Activated CD4-positive, alpha-beta T cell treated with anti-CD3 and anti-CD28 coated beads for 4 hours (primary cell): ENCODE results near the gene SLC19A1.

Experiments used
- DNase-seq, 2 donors: peaks; one replicate each; pipeline ENCODE4 v3.0.0-alpha.2; 2020

Gene SLC19A1

GRCh38 chr21:45461806-45462341 lies 80.4 kb downstream of the SLC19A1 start:
- DNase-seq, result no peak

DNA sequence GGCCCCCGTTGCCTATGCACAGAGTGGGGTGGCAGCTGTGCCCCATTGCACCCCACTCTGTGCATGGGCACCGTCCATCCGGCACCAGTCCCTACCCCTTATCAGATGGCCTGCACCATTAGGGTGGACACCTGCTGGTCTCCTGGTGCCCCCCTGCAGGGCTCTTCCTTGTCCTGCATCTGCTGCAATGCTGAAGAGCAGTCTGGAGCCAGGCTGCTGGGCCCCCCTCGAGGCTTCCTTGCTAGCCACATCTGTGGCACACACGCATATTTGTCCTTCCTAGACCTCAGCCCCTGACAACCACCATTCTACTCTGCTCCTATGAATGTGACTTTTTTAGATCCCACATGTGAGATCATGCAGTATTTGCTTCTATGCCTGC lies 80.9 kb downstream of the SLC19A1 start:
- no peak for DNase-seq

GRCh38 chr21:45460611-45461368 lies 81.5 kb downstream of the SLC19A1 start:
- DNase-seq, result no peak

- no peak for DNase-seq
Measured at GRCh38 chr21:45460011-45460565, 82.2 kb downstream of the SLC19A1 start.

DNA sequence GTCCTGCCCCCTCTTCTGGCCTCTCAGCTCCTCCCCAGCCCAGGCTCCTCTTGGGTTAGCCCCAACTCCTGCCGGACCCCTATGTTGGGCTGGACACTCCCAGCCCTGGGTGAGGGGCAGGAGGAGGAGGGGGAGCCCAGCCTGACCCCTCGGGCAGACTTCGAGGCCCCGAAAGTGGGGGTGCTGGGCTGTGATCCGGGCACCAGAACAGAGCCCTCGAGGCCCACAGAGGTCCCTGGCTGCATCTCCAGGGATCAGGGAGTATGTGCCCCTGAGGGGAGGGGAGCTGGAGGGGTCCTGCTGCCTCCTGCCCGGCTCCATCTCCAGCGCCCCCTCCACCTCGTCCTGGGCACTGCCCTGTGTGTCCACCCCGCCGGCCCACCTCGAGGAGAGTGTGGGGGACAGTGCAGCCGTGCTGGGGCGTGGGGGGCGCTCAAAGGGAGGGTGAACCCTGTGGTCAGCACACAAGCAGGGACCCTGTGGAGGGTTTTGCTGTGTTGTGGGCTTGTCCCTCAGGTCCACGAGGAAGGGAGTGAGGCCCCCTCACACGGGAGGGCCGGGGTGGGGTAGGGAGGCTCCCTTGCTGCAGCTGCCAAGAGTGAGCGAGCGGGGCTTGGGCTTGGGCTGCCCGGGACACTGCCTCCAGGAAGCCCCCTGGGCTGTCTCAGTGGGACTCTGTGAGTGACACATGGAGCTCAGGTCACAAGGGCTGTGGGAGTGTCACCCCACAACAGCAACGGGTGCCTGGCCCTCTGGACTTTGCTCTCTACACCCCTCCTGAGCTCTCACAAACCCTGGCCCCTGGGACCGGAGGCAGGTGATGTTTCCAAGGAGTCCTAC lies 82.8 kb downstream of the SLC19A1 start:
- DNase-seq, result no peak

- no peak for DNase-seq
Measured at GRCh38 chr21:45458281-45459170, 83.7 kb downstream of the SLC19A1 start.

DNA sequence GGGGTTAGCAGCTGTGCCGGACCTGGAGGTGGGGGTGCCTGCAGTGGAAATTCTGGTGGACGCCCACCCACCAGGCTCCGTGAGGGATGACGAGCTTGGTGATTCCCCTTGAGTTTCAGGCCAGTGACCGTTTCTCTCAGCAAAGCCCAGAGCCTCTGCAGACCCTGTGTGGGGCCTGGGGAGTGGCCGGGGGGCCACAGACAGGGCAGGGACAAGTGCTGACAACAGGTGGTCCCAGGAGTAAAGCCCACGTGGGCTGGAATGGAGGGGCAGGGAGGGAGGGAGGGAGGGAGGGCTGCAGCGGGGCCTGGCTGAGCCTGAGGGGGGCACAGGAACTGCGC lies 84.4 kb downstream of the SLC19A1 start:
- DNase-seq, result no peak

GRCh38 chr21:45457161-45457831 lies 84.9 kb downstream of the SLC19A1 start:
- no peak for DNase-seq

DNA sequence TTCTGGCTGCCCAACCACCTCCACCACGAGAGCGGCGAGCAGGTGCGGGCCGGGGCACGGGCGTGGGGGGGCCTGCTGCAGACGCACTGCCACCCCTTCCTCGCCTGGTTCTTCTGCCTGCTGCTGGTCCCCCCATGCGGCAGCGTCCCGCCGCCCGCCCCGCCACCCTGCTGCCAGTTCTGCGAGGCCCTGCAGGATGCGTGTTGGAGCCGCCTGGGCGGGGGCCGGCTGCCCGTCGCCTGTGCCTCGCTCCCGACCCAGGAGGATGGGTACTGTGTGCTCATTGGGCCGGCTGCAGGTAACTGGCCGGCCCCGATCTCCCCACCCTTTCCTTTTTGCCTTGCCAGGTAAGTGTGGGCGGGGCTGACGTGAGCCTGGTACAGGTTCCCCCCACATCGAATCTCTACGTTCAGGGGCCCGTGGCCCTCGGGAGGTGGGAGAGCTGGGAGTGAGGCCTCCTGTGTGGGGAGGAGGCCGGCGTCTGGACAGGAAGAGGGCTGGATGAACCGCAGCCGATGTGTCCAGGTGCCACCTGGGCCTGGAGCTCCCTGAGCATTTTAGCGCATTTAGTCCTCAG lies 85.6 kb downstream of the SLC19A1 start:
- no peak for DNase-seq

- DNase-seq, result no peak
Measured at GRCh38 chr21:45455674-45456583, 86.3 kb downstream of the SLC19A1 start.

DNA sequence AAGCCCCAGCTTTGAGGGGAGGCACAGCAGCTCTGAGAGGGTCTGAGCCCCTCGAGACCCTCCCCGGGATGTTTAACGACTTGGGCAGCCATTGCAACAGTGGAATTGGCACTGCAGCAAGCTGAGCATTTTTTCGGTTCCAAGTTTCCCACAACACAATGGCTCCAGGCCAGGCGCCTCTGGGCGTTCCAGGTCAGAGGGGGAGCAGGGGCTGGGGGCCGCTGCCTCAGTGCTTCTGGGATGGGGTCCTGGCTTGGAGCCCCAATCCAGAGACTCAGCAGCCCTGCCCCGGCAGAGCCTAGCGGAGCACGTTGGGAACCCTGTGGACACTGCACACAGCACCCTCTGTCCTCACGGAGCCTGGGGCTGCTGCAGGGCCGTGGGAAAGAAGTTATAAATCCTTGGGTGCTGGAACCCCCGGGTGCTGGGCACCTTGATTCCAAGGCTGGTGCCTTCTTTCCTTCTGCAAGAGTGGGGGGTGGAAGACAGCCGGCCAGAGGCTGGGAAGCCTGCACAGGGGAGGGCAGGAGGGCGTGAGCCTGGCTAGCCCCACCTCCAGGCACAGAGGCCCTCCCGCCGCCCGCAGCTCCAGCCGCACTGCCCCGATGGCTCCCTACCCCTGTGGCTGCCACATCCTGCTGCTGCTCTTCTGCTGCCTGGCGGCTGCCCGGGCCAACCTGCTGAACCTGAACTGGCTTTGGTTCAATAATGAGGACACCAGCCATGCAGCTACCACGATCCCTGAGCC lies 87.1 kb downstream of the SLC19A1 start:
- DNase-seq, result no peak

DNA sequence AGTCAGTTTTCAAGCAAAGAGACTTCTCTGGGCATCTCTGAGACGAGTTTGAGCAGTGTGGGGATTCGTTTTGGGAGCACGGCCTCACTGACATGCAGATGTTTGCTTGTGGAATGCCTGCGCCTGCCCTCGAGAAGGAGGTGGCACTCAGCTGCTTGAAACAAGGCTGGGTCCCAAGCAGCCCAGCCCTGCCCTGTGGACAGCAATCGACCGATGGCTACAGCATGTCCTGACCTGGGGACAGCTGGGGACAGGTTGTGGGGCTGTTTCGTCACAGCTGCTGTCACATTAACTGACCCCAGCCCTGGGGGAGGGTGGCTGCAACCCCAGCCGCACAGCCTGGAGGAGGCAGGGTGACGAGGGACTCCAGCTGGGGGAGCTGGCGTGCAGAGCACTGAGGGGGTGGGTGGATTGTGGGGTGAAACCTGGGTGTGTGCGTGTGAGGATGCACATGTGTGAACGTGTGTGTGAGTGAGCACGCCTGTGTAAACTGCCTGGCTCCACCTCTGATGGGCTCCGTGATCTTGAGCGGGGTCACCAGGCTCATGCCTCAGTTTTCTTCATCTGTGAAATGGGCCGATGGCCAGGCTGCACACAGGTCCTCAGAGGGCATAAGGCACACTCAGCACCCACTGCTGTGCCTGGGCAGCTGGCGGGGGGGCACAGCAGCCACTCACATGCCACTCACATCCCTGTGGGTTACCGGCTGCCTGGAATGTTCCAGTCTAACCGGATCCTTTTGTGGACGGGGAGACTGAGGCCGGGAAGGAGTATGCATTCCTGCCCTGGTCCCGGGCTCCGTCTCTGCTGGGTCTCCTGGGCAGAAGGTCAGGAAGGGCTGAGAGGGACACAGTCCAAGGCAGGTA lies 87.9 kb downstream of the SLC19A1 start:
- no peak for DNase-seq

GRCh38 chr21:45453308-45453950 lies 88.8 kb downstream of the SLC19A1 start:
- no peak for DNase-seq

- DNase-seq, result no peak
Measured at GRCh38 chr21:45452696-45453307, 89.4 kb downstream of the SLC19A1 start.

GRCh38 chr21:45451771-45452182 lies 90.5 kb downstream of the SLC19A1 start:
- DNase-seq, result no peak

DNA sequence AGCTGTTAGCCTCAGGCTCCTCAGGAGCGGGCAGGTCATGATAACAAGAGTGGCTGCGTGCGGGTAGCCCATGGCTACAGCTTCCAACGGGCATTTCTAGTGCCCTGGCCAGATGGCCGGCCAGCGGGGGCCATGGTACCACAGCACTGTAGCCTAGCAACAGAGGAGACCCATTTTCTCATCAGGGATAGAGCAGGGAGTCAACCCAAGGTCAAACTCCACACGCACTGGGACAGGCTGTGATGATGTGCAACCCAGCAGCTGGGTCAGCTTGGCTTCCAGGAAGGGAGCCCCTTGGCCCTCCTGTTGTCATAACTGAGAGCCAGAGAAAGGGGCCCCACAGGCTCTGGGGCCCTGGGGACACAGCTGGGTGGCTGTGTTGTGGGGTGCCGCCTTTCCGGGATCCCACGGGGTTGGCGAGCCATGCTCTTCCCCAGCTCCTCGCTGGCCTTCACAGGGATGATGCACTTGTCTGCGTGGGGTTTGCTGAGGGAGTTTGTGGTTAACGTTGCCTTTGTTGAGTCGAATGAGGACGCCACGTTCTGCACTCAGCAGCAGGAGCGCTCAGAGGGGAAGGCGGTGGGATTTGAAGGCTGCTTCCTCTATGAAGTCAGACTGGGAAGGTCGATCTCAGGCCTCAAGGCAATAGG lies 91.0 kb downstream of the SLC19A1 start:
- DNase-seq, result no peak

DNA sequence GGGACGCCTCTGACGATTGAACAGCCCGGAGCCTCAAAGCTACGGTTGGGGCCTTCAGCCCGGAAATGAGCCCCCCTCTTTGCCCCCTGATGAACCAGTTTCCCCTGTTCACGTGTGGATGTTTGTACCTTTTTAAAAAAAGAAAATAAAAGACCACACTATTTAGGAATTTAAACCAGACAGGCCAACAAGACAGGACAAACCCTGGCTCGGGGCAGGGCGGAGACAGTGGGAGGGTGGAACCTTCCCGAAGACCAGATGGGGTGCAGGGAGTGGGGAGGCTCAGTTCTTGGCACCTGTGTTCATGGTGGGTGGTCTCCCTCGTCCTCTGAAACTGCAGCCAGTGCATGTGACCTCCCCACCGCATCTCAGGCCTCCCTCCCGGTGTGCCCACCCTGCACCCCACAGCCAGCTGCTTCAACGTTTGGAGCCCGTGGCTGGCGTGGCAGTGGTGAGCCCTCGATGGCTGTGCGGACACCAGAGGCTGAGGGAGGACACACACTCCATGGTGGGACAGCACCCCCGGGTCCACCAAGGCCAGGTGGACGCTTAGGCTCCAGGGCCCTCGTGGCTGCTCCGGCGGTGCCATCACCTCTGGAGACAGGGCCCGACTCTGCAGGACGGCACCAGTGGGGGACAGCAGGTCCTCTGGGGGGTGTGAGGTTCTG lies 91.7 kb downstream of the SLC19A1 start:
- DNase-seq, result no peak
